ENCODE measurements around the gene AGBL2. TPM values are rescaled to one million over a fixed set of nuclear protein-coding genes. Genes with fewer than 3 reads are reported as not detected.

Gene AGBL2
- total and polyA plus RNA-seq, 4 donors: 0.36 to 3.6 (median 2.4) TPM

DNA sequence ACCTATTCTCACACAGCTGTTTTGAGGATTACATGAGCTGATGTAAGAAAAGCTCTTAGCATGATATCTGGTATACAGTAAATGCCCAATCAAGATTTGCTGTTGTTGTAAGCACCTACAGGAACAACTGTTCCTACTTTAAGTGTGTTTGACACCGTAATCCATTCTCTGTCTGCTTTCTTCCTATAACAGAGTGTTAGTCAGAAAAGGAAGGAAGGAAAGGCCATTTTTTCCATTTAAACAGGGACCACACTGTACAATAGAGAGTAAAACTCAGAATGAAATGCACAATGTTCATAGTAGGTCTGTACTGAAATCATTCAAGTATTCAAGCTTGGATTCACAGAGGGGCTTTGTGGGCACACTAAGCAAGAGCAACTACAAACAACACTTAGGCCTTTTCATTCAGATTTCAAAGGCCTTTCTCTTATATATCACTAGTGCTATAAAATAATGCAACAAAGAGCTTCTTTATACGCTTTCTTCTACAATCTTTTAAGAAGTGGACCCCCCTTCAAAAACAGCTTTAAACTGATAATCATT is 94.3 kb downstream of the AGBL2 start:
- Histone ChIP-seq H3K4me1 (ENCODE audit: control insufficient read depth in 4 of 4, insufficient read depth in 4 of 4, low read length in 3 of 4) (no peaks in the 10 kb centered on the region), H3K4me3 (ENCODE audit: low read depth in 1 of 3, low read length in 3 of 3) (no peak overlapping the region), H3K27ac (ENCODE audit: low read depth in 1 of 2, low read length in 2 of 2) (no peak overlapping the region), H3K9ac (ENCODE audit: low read depth in 1 of 2, low read length in 2 of 2) (no peak overlapping the region), H3K9me3 (ENCODE audit: control insufficient read depth in 4 of 4, low read length in 3 of 4) (no peaks in the 10 kb centered on the region), H3K27me3 (ENCODE audit: control insufficient read depth in 4 of 4, insufficient read depth in 4 of 4, low read length in 3 of 4) (no peaks in the 10 kb centered on the region), H3K36me3 (ENCODE audit: control insufficient read depth in 4 of 4, insufficient read depth in 3 of 4, low read depth in 1 of 4, low read length in 3 of 4) (peaks cover 15 to 64% (median 62%) of the 10 kb centered on the region in 4 donors)
- TF ChIP-seq NR2F2 (IDR thresholded peaks at IDR 0.05) (no peak), YY1 (IDR thresholded peaks at IDR 0.05) (no peak), RAD21 (IDR thresholded peaks at IDR 0.05) (no peak), HNF4G (IDR thresholded peaks at IDR 0.05) (no peak), REST (IDR thresholded peaks at IDR 0.05) (no peak), SP1 (IDR thresholded peaks at IDR 0.05) (no peak), TAF1 (conservative IDR thresholded peaks at IDR 0.05) (no peak), FOXA1 (IDR thresholded peaks at IDR 0.05) (no peak), RXRA (IDR thresholded peaks at IDR 0.05) (no peak), GABPA (IDR thresholded peaks at IDR 0.05 in 1 of 2, conservative IDR thresholded peaks at IDR 0.05 in 1 of 2) (no peak)
- TF ChIP-seq, protein P1, sequence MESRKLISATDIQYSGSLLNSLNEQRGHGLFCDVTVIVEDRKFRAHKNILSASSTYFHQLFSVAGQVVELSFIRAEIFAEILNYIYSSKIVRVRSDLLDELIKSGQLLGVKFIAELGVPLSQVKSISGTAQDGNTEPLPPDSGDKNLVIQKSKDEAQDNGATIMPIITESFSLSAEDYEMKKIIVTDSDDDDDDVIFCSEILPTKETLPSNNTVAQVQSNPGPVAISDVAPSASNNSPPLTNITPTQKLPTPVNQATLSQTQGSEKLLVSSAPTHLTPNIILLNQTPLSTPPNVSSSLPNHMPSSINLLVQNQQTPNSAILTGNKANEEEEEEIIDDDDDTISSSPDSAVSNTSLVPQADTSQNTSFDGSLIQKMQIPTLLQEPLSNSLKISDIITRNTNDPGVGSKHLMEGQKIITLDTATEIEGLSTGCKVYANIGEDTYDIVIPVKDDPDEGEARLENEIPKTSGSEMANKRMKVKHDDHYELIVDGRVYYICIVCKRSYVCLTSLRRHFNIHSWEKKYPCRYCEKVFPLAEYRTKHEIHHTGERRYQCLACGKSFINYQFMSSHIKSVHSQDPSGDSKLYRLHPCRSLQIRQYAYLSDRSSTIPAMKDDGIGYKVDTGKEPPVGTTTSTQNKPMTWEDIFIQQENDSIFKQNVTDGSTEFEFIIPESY (IDR thresholded peaks at IDR 0.05): no peak
- 89% methylated on average over 2 of the region's 2 CpGs for WGBS
- no peak for DNase-seq (ENCODE audit: low spot score)

DNA sequence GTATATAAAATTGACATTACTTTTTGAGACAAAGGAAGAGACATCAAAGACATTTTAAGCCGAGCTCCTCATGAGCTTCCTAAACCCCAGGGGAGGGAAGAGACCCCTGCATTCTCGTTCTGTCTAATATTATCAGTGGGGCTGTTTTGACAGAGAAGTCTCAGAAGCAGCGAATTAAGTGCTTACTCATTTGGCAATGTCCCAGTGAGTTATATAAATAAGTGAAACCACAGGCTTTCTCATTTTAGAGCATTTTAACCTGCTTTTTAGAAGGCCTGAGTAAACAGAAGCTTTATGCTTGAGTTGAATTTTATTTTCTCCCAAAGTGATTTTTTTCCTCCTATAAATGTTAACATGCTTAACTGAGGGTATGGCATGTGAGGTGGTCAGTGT is 97.8 kb downstream of the AGBL2 start:
- Histone ChIP-seq H3K9ac (ENCODE audit: low read depth in 1 of 2, low read length in 2 of 2) (no peak overlapping the region), H3K4me3 (ENCODE audit: low read depth in 1 of 3, low read length in 3 of 3) (no peak overlapping the region), H3K36me3 (ENCODE audit: control insufficient read depth in 4 of 4, insufficient read depth in 3 of 4, low read depth in 1 of 4, low read length in 3 of 4) (peaks cover 8 to 44% (median 37%) of the 10 kb centered on the region in 4 donors), H3K4me1 (ENCODE audit: control insufficient read depth in 4 of 4, insufficient read depth in 4 of 4, low read length in 3 of 4) (no peaks in the 10 kb centered on the region), H3K27me3 (ENCODE audit: control insufficient read depth in 4 of 4, insufficient read depth in 4 of 4, low read length in 3 of 4) (no peaks in the 10 kb centered on the region), H3K27ac (ENCODE audit: low read depth in 1 of 2, low read length in 2 of 2) (no peak overlapping the region), H3K9me3 (ENCODE audit: control insufficient read depth in 4 of 4, low read length in 3 of 4) (no peaks in the 10 kb centered on the region)
- WGBS: 73% methylated on average over 3 of the region's 3 CpGs
- TF ChIP-seq FOXA1 (IDR thresholded peaks at IDR 0.05) (no peak), NR2F2 (IDR thresholded peaks at IDR 0.05) (no peak), RXRA (IDR thresholded peaks at IDR 0.05) (no peak), HNF4G (IDR thresholded peaks at IDR 0.05) (no peak), GABPA (IDR thresholded peaks at IDR 0.05 in 1 of 2, conservative IDR thresholded peaks at IDR 0.05 in 1 of 2) (no peak), YY1 (IDR thresholded peaks at IDR 0.05) (no peak), FOXA2 (IDR thresholded peaks at IDR 0.05) (no peak), HNF4A (conservative IDR thresholded peaks at IDR 0.05) (no peak), REST (IDR thresholded peaks at IDR 0.05) (no peak), EGR1 (IDR thresholded peaks at IDR 0.05; ENCODE audit: low read depth in 2 of 2) (no peak), JUND (IDR thresholded peaks at IDR 0.05) (no peak), SP1 (IDR thresholded peaks at IDR 0.05) (no peak), MAX (IDR thresholded peaks at IDR 0.05) (no peak), TAF1 (conservative IDR thresholded peaks at IDR 0.05) (no peak), RAD21 (IDR thresholded peaks at IDR 0.05) (no peak)
- TF ChIP-seq, protein P1 (IDR thresholded peaks at IDR 0.05): no peak
- TF ChIP-seq, protein P2, sequence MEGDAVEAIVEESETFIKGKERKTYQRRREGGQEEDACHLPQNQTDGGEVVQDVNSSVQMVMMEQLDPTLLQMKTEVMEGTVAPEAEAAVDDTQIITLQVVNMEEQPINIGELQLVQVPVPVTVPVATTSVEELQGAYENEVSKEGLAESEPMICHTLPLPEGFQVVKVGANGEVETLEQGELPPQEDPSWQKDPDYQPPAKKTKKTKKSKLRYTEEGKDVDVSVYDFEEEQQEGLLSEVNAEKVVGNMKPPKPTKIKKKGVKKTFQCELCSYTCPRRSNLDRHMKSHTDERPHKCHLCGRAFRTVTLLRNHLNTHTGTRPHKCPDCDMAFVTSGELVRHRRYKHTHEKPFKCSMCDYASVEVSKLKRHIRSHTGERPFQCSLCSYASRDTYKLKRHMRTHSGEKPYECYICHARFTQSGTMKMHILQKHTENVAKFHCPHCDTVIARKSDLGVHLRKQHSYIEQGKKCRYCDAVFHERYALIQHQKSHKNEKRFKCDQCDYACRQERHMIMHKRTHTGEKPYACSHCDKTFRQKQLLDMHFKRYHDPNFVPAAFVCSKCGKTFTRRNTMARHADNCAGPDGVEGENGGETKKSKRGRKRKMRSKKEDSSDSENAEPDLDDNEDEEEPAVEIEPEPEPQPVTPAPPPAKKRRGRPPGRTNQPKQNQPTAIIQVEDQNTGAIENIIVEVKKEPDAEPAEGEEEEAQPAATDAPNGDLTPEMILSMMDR (IDR thresholded peaks at IDR 0.05; ENCODE audit: low read depth, low read length, missing input control): no peak
- TF ChIP-seq, protein P3, sequence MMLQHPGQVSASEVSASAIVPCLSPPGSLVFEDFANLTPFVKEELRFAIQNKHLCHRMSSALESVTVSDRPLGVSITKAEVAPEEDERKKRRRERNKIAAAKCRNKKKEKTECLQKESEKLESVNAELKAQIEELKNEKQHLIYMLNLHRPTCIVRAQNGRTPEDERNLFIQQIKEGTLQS (IDR thresholded peaks at IDR 0.05): no peak
- DNase-seq (ENCODE audit: low spot score): no peak

Measured in liver (tissue), 9 donors.